Stimulated activated CD8-positive, alpha-beta memory T cell treated with anti-CD3 and anti-CD28 coated beads, Interleukin-15, amount 100 ng/mL, for 48 hours (primary cell): Measurements from ENCODE around the gene USP5.

Experiments
- DNase-seq, 2 donors: peaks; one replicate each; pipeline ENCODE4 v3.0.0-alpha.2; 2020; ENCODE audit warnings: low read depth in 2 of 2

USP5 gene

GRCh38 chr12:6826125-6826733, 25.7 kb upstream of the USP5 start:
- DNase-seq: no peak

GRCh38 chr12:6826734-6827436, 25.1 kb upstream of the USP5 start:
- DNase-seq: no peak

DNA sequence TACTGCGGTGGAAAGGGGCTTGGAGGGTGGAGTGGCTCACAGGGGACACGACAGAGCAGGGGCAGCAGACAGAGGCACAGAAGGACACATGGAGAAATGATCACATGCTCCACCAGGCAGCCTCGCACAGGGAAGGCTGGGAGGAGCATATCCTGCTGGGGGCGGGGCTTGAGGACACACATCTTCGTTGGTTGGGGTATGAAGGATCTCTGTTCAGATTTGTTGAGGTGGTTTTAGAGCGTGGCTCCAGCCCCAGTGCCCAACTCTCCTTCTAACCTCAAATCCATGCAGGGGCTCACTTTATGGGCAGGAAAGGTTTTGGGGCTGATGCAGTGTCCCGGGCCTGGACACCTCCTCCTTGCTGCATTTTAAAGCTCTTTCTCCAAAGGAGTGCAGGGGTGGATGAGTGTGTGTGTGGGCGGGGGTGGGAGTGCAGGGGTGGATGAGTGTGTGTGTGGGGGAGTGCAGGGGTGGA, 24.5 kb upstream of the USP5 start:
- DNase-seq: peak; percentile 20 to 31

DNA sequence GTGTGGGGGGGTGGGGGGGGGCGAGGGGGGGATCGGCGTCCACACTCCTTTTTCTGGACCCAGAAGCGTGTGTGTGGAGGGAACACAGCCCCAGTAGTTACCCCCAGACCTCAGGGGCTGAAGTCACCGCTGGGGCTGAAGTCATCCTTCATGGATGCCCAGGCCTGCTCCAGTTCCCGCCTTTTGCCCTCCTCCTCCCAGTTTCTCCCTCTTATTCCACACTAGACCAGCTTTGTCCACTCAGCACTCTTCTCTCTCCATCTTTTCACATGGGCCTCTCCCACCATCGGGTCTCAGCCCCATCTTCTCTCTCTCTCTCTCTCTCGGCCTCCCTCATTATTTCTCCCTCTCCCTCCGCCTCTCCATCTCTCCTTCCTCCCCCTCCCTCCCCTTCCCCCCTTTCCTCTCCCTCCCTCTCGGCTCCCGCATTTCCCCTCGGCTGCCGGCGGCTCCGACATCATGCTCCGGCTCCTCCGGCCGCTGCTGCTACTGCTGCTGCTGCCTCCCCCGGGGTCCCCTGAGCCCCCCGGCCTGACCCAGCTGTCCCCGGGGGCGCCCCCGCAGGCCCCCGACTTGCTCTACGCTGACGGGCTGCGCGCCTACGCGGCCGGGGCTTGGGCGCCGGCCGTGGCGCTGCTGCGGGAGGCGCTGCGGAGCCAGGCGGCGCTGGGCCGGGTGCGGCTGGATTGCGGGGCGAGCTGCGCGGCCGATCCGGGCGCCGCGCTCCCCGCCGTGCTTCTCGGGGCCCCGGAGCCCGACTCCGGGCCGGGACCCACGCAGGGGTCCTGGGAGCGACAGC, 23.8 kb upstream of the USP5 start, which contains the start of gene P3H3:
TSS of gene P3H3 (plus strand) at position 426 of the 799 bp plus-strand sequence. CDS start at position 460, 34 bp downstream.
- no peak for DNase-seq

- no peak for DNase-seq
These were observed 23.0 kb upstream of the USP5 start for GRCh38 chr12:6828781-6829535.

DNA sequence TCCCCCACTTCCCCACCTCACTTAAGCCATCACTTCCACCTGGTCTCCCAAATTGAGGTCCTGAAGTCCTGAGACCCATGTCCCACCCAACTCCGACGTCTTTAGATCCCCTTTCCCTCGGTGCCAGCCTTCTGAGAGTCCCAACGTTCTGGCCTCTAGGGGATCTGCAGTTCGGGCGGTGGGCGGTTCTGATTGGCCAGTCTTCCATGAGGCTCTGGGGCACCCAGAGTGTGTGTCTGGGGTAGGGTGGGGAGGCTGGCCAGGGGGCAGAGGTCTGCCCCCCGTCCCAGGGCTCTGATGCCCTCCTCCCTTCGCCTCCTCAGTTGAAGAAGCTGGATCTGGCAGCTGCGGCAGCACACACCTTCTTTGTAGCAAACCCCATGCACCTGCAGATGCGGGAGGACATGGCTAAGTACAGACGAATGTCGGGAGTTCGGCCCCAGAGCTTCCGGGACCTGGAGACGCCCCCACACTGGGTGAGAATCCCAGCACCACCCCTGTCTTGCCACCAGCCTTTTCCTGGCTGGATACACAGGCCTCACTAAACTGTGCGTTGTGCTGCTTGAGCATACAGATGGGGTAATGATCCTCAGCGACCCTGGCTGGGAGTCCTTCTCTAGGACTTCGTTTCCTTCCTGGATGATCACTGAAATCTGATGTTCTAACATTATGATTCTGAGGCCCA, 22.3 kb upstream of the USP5 start:
- DNase-seq: no peak

GRCh38 chr12:6830286-6830890, 21.6 kb upstream of the USP5 start:
- no peak for DNase-seq

DNA sequence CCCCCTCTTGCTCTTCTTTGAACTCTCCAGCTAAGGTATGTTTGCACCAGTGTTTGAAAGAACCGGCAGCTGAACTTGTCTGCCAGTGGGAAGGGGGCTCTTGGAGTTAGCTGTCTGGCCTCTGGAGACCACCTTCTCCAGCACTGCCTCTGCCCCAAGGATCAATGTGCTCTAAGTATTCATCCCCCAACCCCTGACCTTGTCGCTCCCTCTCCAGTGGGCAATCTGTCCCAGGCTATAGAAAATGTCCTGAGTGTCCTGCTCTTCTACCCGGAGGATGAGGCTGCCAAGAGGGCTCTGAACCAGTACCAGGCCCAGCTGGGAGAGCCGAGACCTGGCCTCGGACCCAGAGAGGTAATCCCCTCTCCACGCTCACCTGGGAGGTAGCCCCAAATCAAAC, 21.0 kb upstream of the USP5 start:
- no peak for DNase-seq

- no peak for DNase-seq
These were observed 20.4 kb upstream of the USP5 start for GRCh38 chr12:6831450-6831995.

DNA sequence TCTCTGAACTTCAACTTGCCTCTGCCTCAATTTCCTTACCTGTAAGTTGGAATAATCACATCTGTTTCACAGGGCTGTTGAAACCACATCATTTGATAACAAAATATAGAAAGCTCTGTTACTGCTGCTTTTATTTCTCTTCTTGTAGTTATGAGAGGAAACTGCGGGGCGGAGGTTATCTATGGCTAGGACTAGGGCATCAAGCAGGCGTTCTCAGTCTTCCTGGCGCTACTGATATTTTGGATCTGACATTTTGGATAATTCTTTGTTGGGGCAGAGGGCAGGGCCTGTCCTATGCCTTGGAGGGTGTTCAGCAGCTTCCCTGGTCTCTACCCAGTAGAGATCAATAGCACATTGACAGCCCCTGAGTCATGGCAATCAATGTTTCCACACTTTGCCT, 19.8 kb upstream of the USP5 start:
- DNase-seq: no peak

GRCh38 chr12:6833189-6833890, 18.6 kb upstream of the USP5 start:
- DNase-seq: no peak

GRCh38 chr12:6834254-6834653, 17.7 kb upstream of the USP5 start:
- DNase-seq: no peak

GRCh38 chr12:6834873-6835272, 17.1 kb upstream of the USP5 start:
- DNase-seq: no peak

DNA sequence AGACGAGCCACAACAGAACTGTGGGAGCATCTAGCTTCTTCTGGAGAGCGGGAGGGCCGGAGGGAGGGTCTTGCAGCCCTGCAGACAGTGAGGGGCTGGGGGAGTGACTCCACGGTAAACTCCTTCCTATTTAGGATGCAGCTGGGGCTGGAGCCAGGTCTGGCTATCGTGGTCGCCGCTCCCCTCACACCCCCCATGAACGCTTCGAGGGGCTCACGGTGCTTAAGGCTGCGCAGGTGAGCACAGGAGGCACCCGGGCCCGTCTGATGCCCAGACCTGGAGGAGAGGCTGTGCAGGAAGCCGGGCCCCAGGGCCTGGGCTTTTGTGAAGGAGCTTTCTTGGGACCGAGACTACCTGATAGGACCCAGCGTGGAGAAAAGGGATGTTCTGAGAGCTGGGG, 15.1 kb upstream of the USP5 start:
- no peak for DNase-seq

- DNase-seq: no peak
These were observed 14.4 kb upstream of the USP5 start for GRCh38 chr12:6837370-6838060.

GRCh38 chr12:6838854-6839253, 13.1 kb upstream of the USP5 start:
- DNase-seq: no peak

GRCh38 chr12:6839482-6840201, 12.3 kb upstream of the USP5 start:
- DNase-seq: no peak

- no peak for DNase-seq
These were observed 11.6 kb upstream of the USP5 start for GRCh38 chr12:6840330-6840729.
